OCI-LY7 (cell line): ENCODE data around the gene CHCHD4. TPM values are rescaled to one million over a fixed set of nuclear protein-coding genes. Genes with fewer than 3 reads are reported as not detected.

Experiments
- BruUV-seq: library from RNA; stranded (reverse); fragments of 400-500 nt; replicated peaks from 2 replicates; lab custom pipeline; 2021; lab: Mats Ljungman, UMichigan
- CTCF ChIA-PET: fragments of 300-600 bp; sonication (Branson Sonifier 250); formaldehyde crosslinking; loops from one replicate; lab custom pipeline; 2022; ENCODE audit warnings: antibody characterized with exemption; ENCODE audit not compliant: unreplicated experiment; lab: Charles Lee
- POLR2A ChIA-PET: fragments of 300-600 bp; sonication (Branson Sonifier 250); formaldehyde crosslinking; loops from one replicate; lab custom pipeline; 2022; ENCODE audit warnings: antibody characterized with exemption; lab: Charles Lee
- DNase-seq: peaks from one replicate; pipeline ENCODE4 v3.0.0-alpha.2; 2015; ENCODE audit warnings: low spot score
- H2AFZ ChIP-seq: fragments of 200-600 bp; sonication (generic), shearing (Covaris generic); 2 replicates; pipeline ENCODE4 v1.6.1; 2014; ENCODE audit warnings: mild to moderate bottlenecking, antibody characterized with exemption, low read length, moderate library complexity
- H3K27ac ChIP-seq: fragments of 200-600 bp; sonication (generic); 2 replicates; pipeline ENCODE4 v1.5.1; 2014; ENCODE audit warnings: mixed run types, low read depth, mild to moderate bottlenecking, moderate library complexity, low read length, inconsistent platforms; ENCODE audit not compliant: poor library complexity, severe bottlenecking
- H3K36me3 ChIP-seq: fragments of 200-600 bp; sonication (generic); 2 replicates; pipeline ENCODE4 v1.6.1; 2014; ENCODE audit warnings: mild to moderate bottlenecking, antibody characterized with exemption, low read length, moderate library complexity, mixed read lengths; ENCODE audit not compliant: insufficient read depth
- H3K4me1 ChIP-seq: fragments of 200-600 bp; sonication (generic); 2 replicates; pipeline ENCODE4 v1.5.1; 2014; ENCODE audit warnings: mild to moderate bottlenecking, low read length; ENCODE audit not compliant: insufficient read depth, poor library complexity, severe bottlenecking
- H3K4me2 ChIP-seq: fragments of 200-600 bp; sonication (generic); 2 replicates; pipeline ENCODE4 v1.6.1; 2014; ENCODE audit warnings: mild to moderate bottlenecking, low read length
- H3K4me3 ChIP-seq: fragments of 200-600 bp; sonication (generic); 2 replicates; pipeline ENCODE4 v1.5.1; 2014; ENCODE audit warnings: mild to moderate bottlenecking, low read depth, low read length; ENCODE audit not compliant: poor library complexity, severe bottlenecking
- H3K79me2 ChIP-seq: fragments of 200-600 bp; sonication (generic); 2 replicates; pipeline ENCODE4 v1.6.1; 2016; ENCODE audit warnings: low read depth, mild to moderate bottlenecking, low read length, moderate library complexity, mixed read lengths; ENCODE audit not compliant: insufficient read depth
- H3K9me2 ChIP-seq: fragments of 200-600 bp; sonication (generic); 2 replicates; pipeline ENCODE4 v1.6.1; 2016; ENCODE audit warnings: mild to moderate bottlenecking, low read length, mixed read lengths; ENCODE audit not compliant: insufficient read depth
- H3K9me3 ChIP-seq: fragments of 200-600 bp; sonication (generic); 2 replicates; pipeline ENCODE4 v1.6.1; 2014; ENCODE audit warnings: mild to moderate bottlenecking, mixed run types, low read length, mixed read lengths
- H4K20me1 ChIP-seq: fragments of 200-600 bp; sonication (generic); 2 replicates; pipeline ENCODE4 v1.6.1; 2014; ENCODE audit warnings: mild to moderate bottlenecking, antibody characterized with exemption, low read length, moderate library complexity, mixed read lengths; ENCODE audit not compliant: insufficient read depth
- CTCF ChIP-seq: fragments of 200-600 bp; sonication (generic); conservative IDR thresholded peaks from 2 replicates; pipeline ENCODE4 v1.5.1; 2014; ENCODE audit warnings: mild to moderate bottlenecking, antibody characterized with exemption, low read length, moderate library complexity, mixed read lengths
- EZH2phosphoT487 ChIP-seq: fragments of 200-600 bp; sonication (generic); IDR thresholded peaks from 2 replicates; pipeline ENCODE4 v1.6.1; 2018; ENCODE audit warnings: low read depth, borderline replicate concordance, mild to moderate bottlenecking, mixed run types, antibody characterized with exemption, low read length, moderate library complexity, mixed read lengths
- intact Hi-C: fragments of 100-400 bp; cut with micrococcal nuclease; formaldehyde crosslinking; loops from one replicate; pipeline ENCODE4 v1.10.0; 2022; ENCODE audit not compliant: unreplicated experiment
- total RNA-seq, 2 experiments: library from RNA; depleted of rRNA in 1 of 2; stranded (reverse); fragments of >200 nt in 1 of 2; shearing (Covaris generic) in 1 of 2; gene quantifications; 2 replicates each; pipeline ENCODE4 v1.2.3, GENCODE V29; 2014 to 2022

CHCHD4 gene
- total RNA-seq, 2 experiments from 2014 or later = 19.8 to 27.1 TPM

GRCh38 chr3:14170531-14171159, 46.0 kb upstream of the CHCHD4 start:
- ChIA-PET POLR2A (interaction anchor here (0.9 to 1.2 kb wide), 2 partner anchors 9 to 28 kb away, joined by 3 to 4 read pairs; no protein-coding TSS in a partner anchor), CTCF (no interaction called here)
- Histone ChIP-seq H3K27ac (no peak overlapping the region), H3K79me2 (peaks cover 29% of the 10 kb centered on the region), H2AFZ (no peak overlapping the region), H3K9me2 (no peaks in the 10 kb centered on the region), H3K4me3 (no peak overlapping the region), H4K20me1 (peaks cover 11% of the 10 kb centered on the region; the same call in 1 of the 2 replicates), H3K36me3 (peaks cover 71% of the 10 kb centered on the region), H3K4me2 (no peak overlapping the region), H3K4me1 (peaks cover 18% of the 10 kb centered on the region), H3K9me3 (no peaks in the 10 kb centered on the region)
- intact Hi-C loops = no loop called here
- no peak for TF ChIP-seq CTCF
- no peak for TF ChIP-seq EZH2phosphoT487
- no TSS peak for BruUV-seq
- DNase-seq = no peak

- CTCF ChIA-PET = no interaction called here
- no peak overlapping the region for H2AFZ ChIP-seq
- DNase-seq = no peak
- H3K79me2 ChIP-seq = peaks cover 22% of the 10 kb centered on the region
- H3K9me2 ChIP-seq = no peaks in the 10 kb centered on the region
- no peaks in the 10 kb centered on the region for H3K9me3 ChIP-seq
- no peak overlapping the region for H3K4me3 ChIP-seq
- no peak overlapping the region for H3K4me2 ChIP-seq
- H3K4me1 ChIP-seq = peaks cover 10% of the 10 kb centered on the region
- POLR2A ChIA-PET = interaction anchor here (1.2 kb wide), 1 partner anchor 10 kb away, joined by 4 read pairs; no protein-coding TSS in a partner anchor
- no peak for TF ChIP-seq CTCF
- TF ChIP-seq EZH2phosphoT487 = no peak
- H3K27ac ChIP-seq = no peak overlapping the region
- BruUV-seq = no TSS peak
- peaks cover 6% of the 10 kb centered on the region; the same call in 1 of the 2 replicates for H4K20me1 ChIP-seq
- H3K36me3 ChIP-seq = peaks cover 79% of the 10 kb centered on the region
- intact Hi-C loops = no loop called here
Measured at GRCh38 chr3:14169871-14170270, 45.2 kb upstream of the CHCHD4 start.

- Histone ChIP-seq H3K79me2 (peaks cover 17% of the 10 kb centered on the region), H3K36me3 (peaks cover 83% of the 10 kb centered on the region), H3K4me2 (no peak overlapping the region), H3K27ac (no peak overlapping the region), H3K9me2 (no peaks in the 10 kb centered on the region), H4K20me1 (peaks cover 1% of the 10 kb centered on the region; the same call in 1 of the 2 replicates), H3K4me1 (peaks cover 6% of the 10 kb centered on the region), H2AFZ (no peak overlapping the region), H3K9me3 (no peaks in the 10 kb centered on the region), H3K4me3 (no peak overlapping the region)
- TF ChIP-seq CTCF = no peak
- no peak for TF ChIP-seq EZH2phosphoT487
- DNase-seq = no peak
- ChIA-PET CTCF (no interaction called here), POLR2A (no interaction called here)
- BruUV-seq = no TSS peak
- intact Hi-C loops = no loop called here
Measured at GRCh38 chr3:14169435-14169834, 44.8 kb upstream of the CHCHD4 start.
